ENCODE results near the gene RFX3.

DNA sequence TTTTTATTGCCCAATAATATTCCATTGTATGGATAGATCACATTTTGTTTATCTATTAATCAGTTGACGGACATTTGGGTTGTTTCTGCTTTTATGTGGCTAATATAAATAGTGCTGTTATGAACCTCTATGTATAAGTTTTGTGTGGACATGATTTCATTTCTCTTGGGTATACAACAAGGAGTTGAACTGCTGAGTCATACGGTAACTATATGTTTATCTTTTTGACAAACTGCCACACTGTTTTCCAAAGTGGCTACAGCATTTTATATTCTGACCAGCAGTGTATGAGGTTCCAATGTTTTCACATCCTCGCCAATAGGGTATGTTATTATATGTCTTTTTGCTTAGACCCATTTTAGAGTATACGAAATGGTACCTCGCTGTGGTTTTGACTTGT, 264.3 kb downstream of the RFX3 start:
- TF ChIP-seq, protein P1, sequence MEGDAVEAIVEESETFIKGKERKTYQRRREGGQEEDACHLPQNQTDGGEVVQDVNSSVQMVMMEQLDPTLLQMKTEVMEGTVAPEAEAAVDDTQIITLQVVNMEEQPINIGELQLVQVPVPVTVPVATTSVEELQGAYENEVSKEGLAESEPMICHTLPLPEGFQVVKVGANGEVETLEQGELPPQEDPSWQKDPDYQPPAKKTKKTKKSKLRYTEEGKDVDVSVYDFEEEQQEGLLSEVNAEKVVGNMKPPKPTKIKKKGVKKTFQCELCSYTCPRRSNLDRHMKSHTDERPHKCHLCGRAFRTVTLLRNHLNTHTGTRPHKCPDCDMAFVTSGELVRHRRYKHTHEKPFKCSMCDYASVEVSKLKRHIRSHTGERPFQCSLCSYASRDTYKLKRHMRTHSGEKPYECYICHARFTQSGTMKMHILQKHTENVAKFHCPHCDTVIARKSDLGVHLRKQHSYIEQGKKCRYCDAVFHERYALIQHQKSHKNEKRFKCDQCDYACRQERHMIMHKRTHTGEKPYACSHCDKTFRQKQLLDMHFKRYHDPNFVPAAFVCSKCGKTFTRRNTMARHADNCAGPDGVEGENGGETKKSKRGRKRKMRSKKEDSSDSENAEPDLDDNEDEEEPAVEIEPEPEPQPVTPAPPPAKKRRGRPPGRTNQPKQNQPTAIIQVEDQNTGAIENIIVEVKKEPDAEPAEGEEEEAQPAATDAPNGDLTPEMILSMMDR (IDR thresholded peaks at IDR 0.05; ENCODE audit: insufficient read depth, low read length, poor library complexity, severe bottlenecking) = no peak
- TF ChIP-seq EZH2phosphoT487 (conservative IDR thresholded peaks at IDR 0.05; ENCODE audit: low read length) = no peak

Data from SU-DHL-6 (cell line).